SK-N-MC (cell line): ENCODE measurements around the gene ATAD2B.

Experiments
- DNase-seq: peaks from one replicate; pipeline ENCODE4 v3.0.0-alpha.2; 2011; ENCODE audit warnings: low read depth, low spot score
- H3K27ac ChIP-seq: fragments of 200-600 bp; sonication (generic); 2 replicates; pipeline ENCODE4 v1.5.1; 2016; ENCODE audit warnings: mixed run types
- H3K36me3 ChIP-seq: fragments of 200-600 bp; sonication (generic); 2 replicates; pipeline ENCODE4 v1.6.1; 2017; ENCODE audit warnings: antibody characterized with exemption, low read length, mixed read lengths; ENCODE audit not compliant: insufficient read depth
- H3K4me3 ChIP-seq: fragments of 200-600 bp; sonication (generic); 2 replicates; pipeline ENCODE4 v1.5.1; 2016
- H3K9ac ChIP-seq: fragments of 200-600 bp; sonication (generic); 2 replicates; pipeline ENCODE4 v1.8.0; 2017; ENCODE audit warnings: mixed run types, mixed read lengths; ENCODE audit not compliant: insufficient read length
- H3K9me3 ChIP-seq: fragments of 200-600 bp; sonication (generic); 2 replicates; pipeline ENCODE4 v1.6.1; 2017; ENCODE audit warnings: low read depth, mild to moderate bottlenecking, antibody characterized with exemption, low read length, moderate library complexity, mixed read lengths
- EZH2 ChIP-seq: fragments of 200-600 bp; sonication (generic); IDR thresholded peaks from one replicate; pipeline ENCODE4 v1.6.1; 2017; ENCODE audit warnings: antibody characterized with exemption
- FOXP2 ChIP-seq: optimal IDR thresholded peaks from 2 replicates; pipeline ENCODE3; 2011; ENCODE audit warnings: mild to moderate bottlenecking, moderate library complexity; ENCODE audit not compliant: insufficient read depth; ENCODE audit errors: extremely low read length, control extremely low read depth
- POLR2AphosphoS5 ChIP-seq: IDR thresholded peaks from 2 replicates; pipeline ENCODE4 v1.6.1; 2012; ENCODE audit warnings: mild to moderate bottlenecking, low read depth, low read length, borderline replicate concordance

Gene ATAD2B

GRCh38 chr2:23859983-23860382, 66.9 kb downstream of the ATAD2B start:
- Histone ChIP-seq H3K4me3 (no peak overlapping the region), H3K27ac (no peak overlapping the region), H3K9ac (no peak overlapping the region), H3K36me3 (peaks cover 10% of the 10 kb centered on the region; the same call in 1 of the 2 replicates), H3K9me3 (no peaks in the 10 kb centered on the region)
- no peak for TF ChIP-seq FOXP2
- TF ChIP-seq EZH2, result no peak
- no peak for TF ChIP-seq POLR2AphosphoS5
- no peak for DNase-seq

GRCh38 chr2:23859234-23859633, 67.7 kb downstream of the ATAD2B start:
- no peak for DNase-seq
- Histone ChIP-seq H3K27ac (no peak overlapping the region), H3K4me3 (no peak overlapping the region), H3K9ac (no peak overlapping the region), H3K36me3 (peaks cover 10% of the 10 kb centered on the region; the same call in 1 of the 2 replicates), H3K9me3 (no peaks in the 10 kb centered on the region)
- no peak for TF ChIP-seq FOXP2
- no peak for TF ChIP-seq POLR2AphosphoS5
- no peak for TF ChIP-seq EZH2

- H3K27ac ChIP-seq, result no peak overlapping the region
- no peak for DNase-seq
- no peak overlapping the region for H3K9ac ChIP-seq
- H3K9me3 ChIP-seq, result no peaks in the 10 kb centered on the region
- H3K36me3 ChIP-seq, result no peaks in the 10 kb centered on the region
- no peak overlapping the region for H3K4me3 ChIP-seq
- TF ChIP-seq FOXP2, result no peak
- TF ChIP-seq POLR2AphosphoS5, result no peak
- no peak for TF ChIP-seq EZH2
These were observed 76.2 kb downstream of the ATAD2B start for GRCh38 chr2:23850564-23851256.

- TF ChIP-seq POLR2AphosphoS5 (no peak), EZH2 (no peak), FOXP2 (no peak)
- H3K9me3 ChIP-seq, result no peaks in the 10 kb centered on the region
- H3K4me3 ChIP-seq, result no peak overlapping the region
- H3K36me3 ChIP-seq, result no peaks in the 10 kb centered on the region; the same call in 1 of the 2 replicates
- H3K27ac ChIP-seq, result no peak overlapping the region
- H3K9ac ChIP-seq, result no peak overlapping the region
- no peak for DNase-seq
These were observed 82.0 kb downstream of the ATAD2B start for GRCh38 chr2:23844905-23845304.

GRCh38 chr2:23843051-23843976, 83.6 kb downstream of the ATAD2B start:
- Histone ChIP-seq H3K27ac (no peak overlapping the region), H3K36me3 (no peaks in the 10 kb centered on the region; the same call in 1 of the 2 replicates), H3K4me3 (no peak overlapping the region), H3K9ac (no peak overlapping the region), H3K9me3 (no peaks in the 10 kb centered on the region)
- no peak for DNase-seq
- no peak for TF ChIP-seq FOXP2
- TF ChIP-seq EZH2, result no peak
- TF ChIP-seq POLR2AphosphoS5, result no peak

- no peak overlapping the region for H3K4me3 ChIP-seq
- no peak overlapping the region for H3K27ac ChIP-seq
- H3K9me3 ChIP-seq, result no peaks in the 10 kb centered on the region
- no peak overlapping the region for H3K9ac ChIP-seq
- no peaks in the 10 kb centered on the region; the same call in none of the 2 replicates for H3K36me3 ChIP-seq
- no peak for TF ChIP-seq FOXP2
- no peak for TF ChIP-seq EZH2
- no peak for TF ChIP-seq POLR2AphosphoS5
- no peak for DNase-seq
These were observed 86.9 kb downstream of the ATAD2B start for GRCh38 chr2:23839919-23840578.

GRCh38 chr2:23838996-23839395, 87.9 kb downstream of the ATAD2B start:
- H3K4me3 ChIP-seq, result no peak overlapping the region
- H3K9me3 ChIP-seq, result no peaks in the 10 kb centered on the region
- no peak for DNase-seq
- TF ChIP-seq EZH2, result no peak
- no peak for TF ChIP-seq FOXP2
- TF ChIP-seq POLR2AphosphoS5, result no peak
- no peak overlapping the region for H3K9ac ChIP-seq
- H3K36me3 ChIP-seq, result no peaks in the 10 kb centered on the region; the same call in 1 of the 2 replicates
- no peak overlapping the region for H3K27ac ChIP-seq

- TF ChIP-seq POLR2AphosphoS5, result no peak
- DNase-seq, result no peak
- H3K27ac ChIP-seq, result no peak overlapping the region
- no peaks in the 10 kb centered on the region for H3K9me3 ChIP-seq
- H3K36me3 ChIP-seq, result no peaks in the 10 kb centered on the region; the same call in 1 of the 2 replicates
- H3K9ac ChIP-seq, result no peak overlapping the region
- no peak overlapping the region for H3K4me3 ChIP-seq
These were observed 88.3 kb downstream of the ATAD2B start for GRCh38 chr2:23838581-23838980.
